Upper lobe of left lung (tissue), 6 donors: ENCODE results near the gene SLC6A6. TPM values are rescaled to one million over a fixed set of nuclear protein-coding genes. Genes with fewer than 3 reads are reported as not detected.
A peak's percentile ranks its signal among the peaks of the same experiment; 100 is the strongest.

Source experiments
- ATAC-seq, 2 donors: fragments of 200-7000 bp; cut with Tn5 transposase; one replicate each; pipeline ENCODE4 v1.9.1; 2022; ENCODE audit warnings: mild to moderate bottlenecking in 2 of 2, moderate library complexity in 2 of 2; ENCODE audit not compliant: low FRiP score in 2 of 2
- DNase-seq, 2 donors: peaks; one replicate each; pipeline ENCODE4 v3.0.0-alpha.2; 2019 to 2020
- H3K27ac ChIP-seq, 4 donors: fragments of 200-600 bp; sonication (generic); one replicate each; pipeline ENCODE4 v1.5.1; 2016 to 2019
- H3K27me3 ChIP-seq, 4 donors: fragments of 200-600 bp; sonication (generic); one replicate each; pipeline ENCODE4 v1.5.1; 2017 to 2019
- H3K36me3 ChIP-seq, 4 donors: fragments of 200-600 bp; sonication (generic); one replicate each; pipeline ENCODE4 v1.5.1; 2016 to 2019
- H3K4me1 ChIP-seq, 4 donors: fragments of 200-600 bp; sonication (generic); one replicate each; pipeline ENCODE4 v1.5.1; 2018 to 2019
- H3K4me3 ChIP-seq, 4 donors: fragments of 200-600 bp; sonication (generic); one replicate each; pipeline ENCODE4 v1.5.1; 2017 to 2019; ENCODE audit warnings: mild to moderate bottlenecking in 2 of 4, moderate library complexity in 1 of 4
- H3K9me3 ChIP-seq, 4 donors: fragments of 200-600 bp; sonication (generic); one replicate each; pipeline ENCODE4 v1.5.1; 2018 to 2019
- EP300 ChIP-seq, 4 donors: sonication (generic); formaldehyde crosslinking; IDR thresholded peaks; one replicate each; pipeline ENCODE4 v1.5.1; 2017; ENCODE audit warnings: antibody characterized with exemption in 4 of 4, control low read depth in 2 of 4
- POLR2A ChIP-seq, 4 donors: fragments of 450-650 bp; IDR thresholded peaks; one replicate each; pipeline ENCODE4 v1.5.1; 2016 to 2017; ENCODE audit warnings: antibody characterized with exemption in 4 of 4, mild to moderate bottlenecking in 2 of 4
- POLR2AphosphoS5 ChIP-seq, 2 donors: sonication (generic); formaldehyde crosslinking; IDR thresholded peaks; one replicate each; pipeline ENCODE4 v1.5.1; 2017; ENCODE audit warnings: antibody characterized with exemption in 2 of 2
- WGBS, 2 donors: methylation state at CpG; one replicate each; pipeline ENCODE4 v1.1.5; 2017 to 2018; 5-methylcytosine and 5-hydroxymethylcytosine counted together
- total RNA-seq, 6 donors: library from RNA; depleted of rRNA in 4 of 6; stranded (reverse); fragments of >200 nt in 4 of 6; gene quantifications; one replicate each; pipeline versions ENCODE4 v1.1.0 to v1.2.1, GENCODE V29; 2016 to 2021
- TF ChIP-seq, protein P1 (sequence below), 6 experiments: fragments of 450-650 bp in 4 of 6; fragments of 200-600 bp in 2 of 6; sonication (generic) in 2 of 6; IDR thresholded peaks; one replicate each; pipeline ENCODE4 v1.5.1; 2016 to 2019; ENCODE audit warnings: antibody characterized with exemption in 6 of 6
- donor health status: DM: no; HTN: no; CAD: no; lungs with moderate emphysema.
- donor health status: DM: no; HTN: yes; CAD: no; lungs with severe emphysema.

SLC6A6 gene
- total RNA-seq, 6 donors from 2014 or later: 60.6 to 154 (median 92.8) TPM

DNA sequence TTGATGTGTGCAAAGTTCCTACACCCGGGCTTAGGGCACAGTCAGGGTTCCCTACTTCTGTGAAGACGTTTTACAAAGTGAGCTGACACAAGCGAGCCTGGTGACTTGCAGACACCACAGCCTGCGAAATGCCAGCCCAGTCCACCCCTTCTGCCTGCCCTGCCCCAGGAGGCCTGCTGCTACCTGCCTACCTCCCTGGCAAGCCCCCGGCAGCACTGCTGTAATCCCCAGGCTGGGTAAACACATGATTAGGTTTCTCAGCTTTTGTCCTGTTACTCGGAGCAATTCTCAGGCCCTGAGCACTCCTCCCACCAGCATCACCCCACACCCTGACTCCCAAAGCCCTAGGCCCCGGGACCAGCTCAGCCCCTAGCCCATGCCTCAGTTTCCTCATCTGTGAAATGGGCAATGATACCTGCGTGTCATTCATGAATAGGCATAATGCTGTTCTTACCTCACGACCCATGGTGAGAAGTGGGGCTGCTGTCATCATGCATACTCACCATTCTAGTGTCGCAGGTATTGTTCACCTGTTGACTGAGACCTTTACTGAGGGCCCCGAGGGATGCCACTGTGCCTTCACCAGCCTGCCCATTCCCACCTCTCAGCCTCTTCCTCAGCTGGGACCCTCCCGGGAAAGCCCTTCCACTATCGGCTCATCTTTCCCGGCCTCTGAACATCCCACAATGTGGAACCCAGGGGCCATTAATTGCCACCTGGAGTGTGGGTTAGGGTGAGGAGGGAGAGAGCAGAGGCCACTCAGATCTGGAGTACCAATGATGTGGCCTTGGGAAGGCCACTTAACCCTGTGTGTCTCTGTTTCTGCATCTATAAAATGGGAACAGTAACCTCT is 31.5 kb upstream of the SLC6A6 start:
- Histone ChIP-seq H3K27me3 (no peaks in the 10 kb centered on the region), H3K36me3 (no peaks in the 10 kb centered on the region), H3K27ac (peak overlapping the region; percentile 5 to 78 (median 44)), H3K4me3 (no peak overlapping the region), H3K4me1 (peaks cover 26 to 57% (median 50%) of the 10 kb centered on the region in 4 donors), H3K9me3 (no peaks in the 10 kb centered on the region)
- no peak for ATAC-seq
- TF ChIP-seq, protein P1, sequence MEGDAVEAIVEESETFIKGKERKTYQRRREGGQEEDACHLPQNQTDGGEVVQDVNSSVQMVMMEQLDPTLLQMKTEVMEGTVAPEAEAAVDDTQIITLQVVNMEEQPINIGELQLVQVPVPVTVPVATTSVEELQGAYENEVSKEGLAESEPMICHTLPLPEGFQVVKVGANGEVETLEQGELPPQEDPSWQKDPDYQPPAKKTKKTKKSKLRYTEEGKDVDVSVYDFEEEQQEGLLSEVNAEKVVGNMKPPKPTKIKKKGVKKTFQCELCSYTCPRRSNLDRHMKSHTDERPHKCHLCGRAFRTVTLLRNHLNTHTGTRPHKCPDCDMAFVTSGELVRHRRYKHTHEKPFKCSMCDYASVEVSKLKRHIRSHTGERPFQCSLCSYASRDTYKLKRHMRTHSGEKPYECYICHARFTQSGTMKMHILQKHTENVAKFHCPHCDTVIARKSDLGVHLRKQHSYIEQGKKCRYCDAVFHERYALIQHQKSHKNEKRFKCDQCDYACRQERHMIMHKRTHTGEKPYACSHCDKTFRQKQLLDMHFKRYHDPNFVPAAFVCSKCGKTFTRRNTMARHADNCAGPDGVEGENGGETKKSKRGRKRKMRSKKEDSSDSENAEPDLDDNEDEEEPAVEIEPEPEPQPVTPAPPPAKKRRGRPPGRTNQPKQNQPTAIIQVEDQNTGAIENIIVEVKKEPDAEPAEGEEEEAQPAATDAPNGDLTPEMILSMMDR (IDR thresholded peaks at IDR 0.05): no peak
- TF ChIP-seq POLR2AphosphoS5 (IDR thresholded peaks at IDR 0.05): no peak
- no peak for TF ChIP-seq EP300 (IDR thresholded peaks at IDR 0.05)
- TF ChIP-seq POLR2A (IDR thresholded peaks at IDR 0.05): no peak
- DNase-seq: no peak
- 84 to 87% methylated on average over 8 to 14 of the region's 14 CpGs for WGBS, 2 donors

DNA sequence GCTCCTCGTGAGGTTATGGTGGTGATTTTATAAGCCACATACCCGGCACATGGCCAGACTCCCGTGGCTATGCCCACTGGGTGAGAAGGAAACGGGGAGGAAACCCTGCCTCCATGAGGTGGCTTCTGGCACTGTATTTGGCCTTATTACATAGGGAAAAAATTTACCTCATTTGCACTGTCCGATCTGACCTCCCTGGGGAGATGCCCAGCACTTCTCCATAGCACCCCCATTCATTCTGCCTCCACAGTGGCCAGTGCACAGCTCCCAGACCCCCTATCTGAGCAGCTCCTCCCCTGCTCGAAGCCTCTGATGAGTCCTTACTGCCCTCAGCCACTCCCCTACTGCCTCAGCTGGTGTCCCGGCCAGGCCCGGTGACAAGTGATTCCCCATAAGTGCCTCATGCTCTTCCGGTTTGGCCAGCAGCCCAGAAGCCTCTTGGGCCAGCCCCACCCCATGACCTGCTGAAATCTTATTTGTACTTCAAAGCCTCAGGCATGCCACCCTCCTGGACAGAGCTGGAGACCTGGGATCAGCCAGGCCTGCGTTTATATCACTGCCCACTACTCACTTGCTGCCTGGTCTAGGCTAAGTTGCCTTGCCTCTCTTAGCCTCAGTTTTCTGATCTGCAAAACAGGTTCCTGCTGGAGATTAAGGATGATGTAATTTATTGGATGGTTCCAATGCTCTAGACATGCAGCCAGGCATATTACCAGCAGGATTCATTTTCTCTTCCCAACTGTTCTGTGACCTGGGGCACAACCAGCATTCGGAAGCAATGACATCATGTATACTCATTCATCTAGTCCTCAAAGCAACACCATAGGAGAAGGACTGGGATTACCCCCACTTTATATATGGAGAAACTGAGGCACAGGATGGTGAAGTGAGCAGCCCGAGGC is 30.6 kb upstream of the SLC6A6 start:
- DNase-seq (peak in 1 of 2 donors; percentile 95), ATAC-seq (peak; percentile 85 to 86)
- Histone ChIP-seq H3K27me3 (no peaks in the 10 kb centered on the region), H3K4me3 (no peak overlapping the region), H3K4me1 (peaks cover 26 to 60% (median 50%) of the 10 kb centered on the region in 4 donors), H3K36me3 (no peaks in the 10 kb centered on the region), H3K9me3 (no peaks in the 10 kb centered on the region), H3K27ac (peak overlapping the region; percentile 21 to 78 (median 46))
- 32 to 41% methylated on average over 9 to 12 of the region's 12 CpGs for WGBS, 2 donors
- TF ChIP-seq POLR2A (IDR thresholded peaks at IDR 0.05): peak in 1 of 4 donors; percentile 25
- TF ChIP-seq POLR2AphosphoS5 (IDR thresholded peaks at IDR 0.05): peak; percentile 22 to 79
- TF ChIP-seq, protein P1 (IDR thresholded peaks at IDR 0.05): peak in 2 of 6 experiments; percentile 19 to 27
- TF ChIP-seq EP300 (IDR thresholded peaks at IDR 0.05): peak in 1 of 4 donors; percentile 67

DNA sequence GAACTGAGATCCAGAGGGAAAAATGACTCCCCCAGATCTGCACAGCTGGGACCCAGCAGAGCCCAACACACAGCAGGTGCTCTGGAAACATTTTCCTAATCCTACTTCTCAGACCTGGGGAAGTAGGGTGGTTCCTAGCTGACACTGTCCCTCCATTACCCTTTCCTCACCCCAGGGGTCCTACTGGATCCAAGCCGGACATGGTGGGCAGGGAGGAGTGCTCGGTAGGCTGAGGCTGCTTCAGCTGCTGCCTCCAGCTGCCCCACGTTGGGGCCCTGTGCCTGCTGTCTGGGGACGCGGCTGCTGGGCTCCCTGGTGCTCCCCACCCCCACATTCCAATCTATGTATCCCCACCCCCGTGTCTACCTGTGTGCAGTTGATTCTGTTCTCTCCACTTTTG is 29.8 kb upstream of the SLC6A6 start:
- WGBS, 2 donors: 66 to 78% methylated on average over 5 to 6 of the region's 6 CpGs

DNA sequence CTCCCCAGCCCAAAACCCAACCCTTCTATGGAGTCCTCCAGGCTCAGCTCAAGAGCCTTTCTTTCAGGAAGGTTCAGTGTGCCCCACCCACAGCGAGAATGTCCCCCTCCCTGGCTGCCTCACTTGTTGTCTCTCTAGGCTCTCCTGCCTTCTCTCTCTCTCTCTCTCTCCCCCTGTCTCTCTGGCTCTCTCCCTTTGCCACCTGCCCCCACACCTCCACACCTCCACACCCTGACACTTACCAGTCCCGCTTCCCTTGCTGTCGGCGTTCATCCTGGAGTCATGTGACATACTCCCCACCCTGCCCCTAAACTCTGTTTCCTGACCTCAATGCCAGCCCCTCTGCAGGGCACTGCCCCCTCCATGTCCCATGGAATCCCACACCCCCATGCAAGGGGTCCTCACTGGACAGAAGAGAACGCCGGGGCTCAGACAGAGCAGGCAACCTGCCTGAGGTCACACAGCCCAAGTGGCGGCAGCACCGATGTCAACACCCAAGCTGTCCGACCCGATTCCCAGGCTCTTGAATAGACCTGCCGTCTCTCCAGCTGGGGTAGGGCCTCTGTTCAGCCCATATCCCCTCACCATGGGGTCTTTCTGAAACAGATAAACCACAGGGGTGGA is 28.5 kb upstream of the SLC6A6 start:
- Histone ChIP-seq H3K27ac (peak overlapping the region in 2 of 4 donors; percentile 2 to 7), H3K4me3 (no peak overlapping the region), H3K9me3 (no peaks in the 10 kb centered on the region), H3K4me1 (peaks cover 26 to 74% (median 54%) of the 10 kb centered on the region in 4 donors), H3K27me3 (no peaks in the 10 kb centered on the region), H3K36me3 (no peaks in the 10 kb centered on the region)
- DNase-seq (no peak), ATAC-seq (no peak)
- WGBS, 2 donors: 65 to 76% methylated on average over 11 of the region's 11 CpGs
- no peak for TF ChIP-seq POLR2A (IDR thresholded peaks at IDR 0.05)
- no peak for TF ChIP-seq EP300 (IDR thresholded peaks at IDR 0.05)
- TF ChIP-seq, protein P1 (IDR thresholded peaks at IDR 0.05): no peak
- no peak for TF ChIP-seq POLR2AphosphoS5 (IDR thresholded peaks at IDR 0.05)

More for the DNA sequence above, 29.8 kb upstream of the SLC6A6 start:
- DNase-seq: no peak
- Histone ChIP-seq H3K4me1 (peaks cover 26 to 68% (median 50%) of the 10 kb centered on the region in 4 donors), H3K36me3 (no peaks in the 10 kb centered on the region), H3K27me3 (no peaks in the 10 kb centered on the region), H3K4me3 (no peak overlapping the region), H3K9me3 (no peaks in the 10 kb centered on the region), H3K27ac (peak overlapping the region in 3 of 4 donors; percentile 21 to 78 (median 71))
- TF ChIP-seq, protein P1 (IDR thresholded peaks at IDR 0.05): no peak
- TF ChIP-seq POLR2AphosphoS5 (IDR thresholded peaks at IDR 0.05): no peak
- TF ChIP-seq POLR2A (IDR thresholded peaks at IDR 0.05): no peak
- TF ChIP-seq EP300 (IDR thresholded peaks at IDR 0.05): no peak
- no peak for ATAC-seq
